HepG2 (cell line): Measurements from ENCODE around the gene SLC35B3. TPM values are rescaled to one million over a fixed set of nuclear protein-coding genes. Genes with fewer than 3 reads are reported as not detected.
A peak's percentile ranks its signal among the peaks of the same experiment; 100 is the strongest.

ENCODE experiments used
- CHD4 ChIP-seq: fragments of 200-600 bp; sonication (generic); IDR thresholded peaks from 2 replicates; pipeline ENCODE4 v1.7.0; 2017; ENCODE audit warnings: mild to moderate bottlenecking, low read length, borderline replicate concordance
- KLF9 ChIP-seq: IDR thresholded peaks from 2 replicates; pipeline ENCODE4 v1.6.1; 2016; ENCODE audit warnings: low read depth
- MXD4 ChIP-seq: IDR thresholded peaks from 2 replicates; pipeline ENCODE4 v1.6.1; 2016; ENCODE audit warnings: mild to moderate bottlenecking, missing biosample characterization, missing genetic modification reagents
- PBX3 ChIP-seq: sonication (generic); formaldehyde crosslinking; IDR thresholded peaks from 2 replicates; pipeline ENCODE4 v1.8.1; 2023; ENCODE audit warnings: missing genetic modification reagents, inconsistent platforms, borderline replicate concordance
- PCBP2 ChIP-seq: fragments of 200-400 bp; formaldehyde crosslinking; optimal IDR thresholded peaks from 2 replicates; pipeline ENCODE3; 2018; ENCODE audit warnings: low read length, low read depth; ENCODE audit not compliant: poor library complexity, severe bottlenecking
- RFX3 ChIP-seq: IDR thresholded peaks from 2 replicates; pipeline ENCODE4 v1.6.1; 2016; ENCODE audit warnings: missing biosample characterization, missing genetic modification reagents
- ZNF17 ChIP-seq: sonication (generic); formaldehyde crosslinking; IDR thresholded peaks from 2 replicates; pipeline ENCODE4 v1.5.0; 2020; ENCODE audit warnings: mild to moderate bottlenecking, missing genetic modification reagents
- ZNF20 ChIP-seq: sonication (generic); formaldehyde crosslinking; IDR thresholded peaks from 2 replicates; pipeline ENCODE4 v1.4.0; 2020; ENCODE audit warnings: mild to moderate bottlenecking, moderate library complexity, missing genetic modification reagents
- ZNF24 ChIP-seq: fragments of 450-650 bp; IDR thresholded peaks from 2 replicates; pipeline ENCODE4 v1.6.1; 2017; ENCODE audit warnings: antibody characterized with exemption, mild to moderate bottlenecking
- ZNF281 ChIP-seq: sonication (generic); formaldehyde crosslinking; IDR thresholded peaks from 2 replicates; pipeline ENCODE4 v1.4.0; 2020; ENCODE audit warnings: missing genetic modification reagents, borderline replicate concordance
- ZNF33B ChIP-seq: sonication (generic); formaldehyde crosslinking; IDR thresholded peaks from 2 replicates; pipeline ENCODE4 v1.5.1; 2020; ENCODE audit warnings: mild to moderate bottlenecking, missing genetic modification reagents
- polyA plus RNA-seq, 8 experiments: library from polyadenylated mRNA; depleted of rRNA in 3 of 8; stranded (reverse) in 7 of 8; unstranded in 1 of 8; fragments of >200 nt; fragmentation: Illumina TruSeq in 4 of 8; extraction: Trizol in 4 of 8; gene quantifications; 2 replicates each; pipeline versions ENCODE4 v1.2.1 to v1.2.3, GENCODE V29; 2011 to 2016; ENCODE audit warnings: low read depth in 4 of 8, missing spikeins in 1 of 8, mixed read lengths in 1 of 8; ENCODE audit not compliant: insufficient read depth in 1 of 8
- total RNA-seq, 5 experiments: library from RNA; depleted of rRNA; stranded (reverse); fragments of >200 nt; fragmentation: Illumina TruSeq; extraction: Trizol; gene quantifications; 2 replicates each; pipeline ENCODE4 v1.2.3, GENCODE V29; 2016; ENCODE audit warnings: low read depth in 1 of 5
- TF ChIP-seq, protein P1 (sequence below): sonication (generic); formaldehyde crosslinking; IDR thresholded peaks from 2 replicates; pipeline ENCODE4 v1.4.0; 2020; ENCODE audit warnings: missing genetic modification reagents, borderline replicate concordance
- TF ChIP-seq, protein P2 (sequence below): sonication (generic); formaldehyde crosslinking; IDR thresholded peaks from 2 replicates; pipeline ENCODE4 v1.4.0; 2020; ENCODE audit warnings: missing genetic modification reagents, mild to moderate bottlenecking, borderline replicate concordance
- TF ChIP-seq, protein P3 (sequence below): sonication (generic); formaldehyde crosslinking; IDR thresholded peaks from 2 replicates; pipeline ENCODE4 v1.8.0; 2022; ENCODE audit warnings: mild to moderate bottlenecking, missing genetic modification reagents; ENCODE audit not compliant: insufficient replicate concordance
- TF ChIP-seq, protein P4 (sequence below): sonication (generic); formaldehyde crosslinking; IDR thresholded peaks from 2 replicates; pipeline ENCODE4 v1.5.1; 2020; ENCODE audit warnings: mild to moderate bottlenecking, missing genetic modification reagents

SLC35B3 gene
- total and polyA plus RNA-seq, 2 of the 13 experiments (the other 11 are each of a cell fraction or from before 2014, with no cell fraction given) = 8.7 to 13.5 TPM

DNA sequence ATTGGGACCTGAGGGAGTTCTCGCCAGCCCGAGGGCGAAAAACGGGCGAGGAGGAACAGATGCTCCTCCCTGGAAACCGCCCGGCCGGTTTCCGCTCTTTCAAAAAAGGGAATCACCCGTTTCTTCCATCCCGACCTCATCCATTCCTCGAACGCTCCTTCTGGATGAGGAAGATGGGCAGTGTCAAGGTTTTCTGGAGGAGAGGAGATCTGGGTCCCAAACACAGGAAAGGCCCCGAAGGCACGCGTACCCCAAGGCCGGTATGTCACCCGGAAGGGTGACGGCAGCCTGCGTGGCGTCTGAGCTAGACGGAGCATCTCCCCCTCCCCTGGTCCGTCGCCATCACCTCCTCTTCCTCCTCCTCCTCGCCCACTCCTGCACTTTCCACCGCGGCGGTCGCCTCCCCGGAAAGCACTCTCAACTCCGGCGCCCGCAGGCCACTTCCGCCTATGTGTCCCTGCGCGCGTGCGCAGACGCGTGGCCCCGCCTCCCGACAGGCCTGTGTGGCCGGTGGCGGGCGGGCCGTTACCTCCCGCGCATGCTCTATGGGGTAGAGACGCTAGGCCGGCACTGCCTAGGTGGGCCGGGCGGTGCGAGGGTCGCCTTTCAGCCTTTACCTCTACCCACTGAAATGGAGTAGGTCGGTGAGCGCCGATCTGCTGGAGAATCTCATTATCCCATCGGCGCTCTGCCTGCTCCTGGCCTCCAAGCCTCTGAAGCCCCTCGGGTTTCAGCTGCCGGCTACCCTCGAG lies at the start of gene SLC35B3 (continued):
- TF ChIP-seq, protein P1, sequence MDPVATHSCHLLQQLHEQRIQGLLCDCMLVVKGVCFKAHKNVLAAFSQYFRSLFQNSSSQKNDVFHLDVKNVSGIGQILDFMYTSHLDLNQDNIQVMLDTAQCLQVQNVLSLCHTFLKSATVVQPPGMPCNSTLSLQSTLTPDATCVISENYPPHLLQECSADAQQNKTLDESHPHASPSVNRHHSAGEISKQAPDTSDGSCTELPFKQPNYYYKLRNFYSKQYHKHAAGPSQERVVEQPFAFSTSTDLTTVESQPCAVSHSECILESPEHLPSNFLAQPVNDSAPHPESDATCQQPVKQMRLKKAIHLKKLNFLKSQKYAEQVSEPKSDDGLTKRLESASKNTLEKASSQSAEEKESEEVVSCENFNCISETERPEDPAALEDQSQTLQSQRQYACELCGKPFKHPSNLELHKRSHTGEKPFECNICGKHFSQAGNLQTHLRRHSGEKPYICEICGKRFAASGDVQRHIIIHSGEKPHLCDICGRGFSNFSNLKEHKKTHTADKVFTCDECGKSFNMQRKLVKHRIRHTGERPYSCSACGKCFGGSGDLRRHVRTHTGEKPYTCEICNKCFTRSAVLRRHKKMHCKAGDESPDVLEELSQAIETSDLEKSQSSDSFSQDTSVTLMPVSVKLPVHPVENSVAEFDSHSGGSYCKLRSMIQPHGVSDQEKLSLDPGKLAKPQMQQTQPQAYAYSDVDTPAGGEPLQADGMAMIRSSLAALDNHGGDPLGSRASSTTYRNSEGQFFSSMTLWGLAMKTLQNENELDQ (CRISPR knock-in tag) = peak; percentile 83; the same call in 1 of the 2 replicates
- peak; percentile 95; the same call in 1 of the 2 replicates for TF ChIP-seq ZNF20 (CRISPR knock-in tag)
- TF ChIP-seq, protein P2, sequence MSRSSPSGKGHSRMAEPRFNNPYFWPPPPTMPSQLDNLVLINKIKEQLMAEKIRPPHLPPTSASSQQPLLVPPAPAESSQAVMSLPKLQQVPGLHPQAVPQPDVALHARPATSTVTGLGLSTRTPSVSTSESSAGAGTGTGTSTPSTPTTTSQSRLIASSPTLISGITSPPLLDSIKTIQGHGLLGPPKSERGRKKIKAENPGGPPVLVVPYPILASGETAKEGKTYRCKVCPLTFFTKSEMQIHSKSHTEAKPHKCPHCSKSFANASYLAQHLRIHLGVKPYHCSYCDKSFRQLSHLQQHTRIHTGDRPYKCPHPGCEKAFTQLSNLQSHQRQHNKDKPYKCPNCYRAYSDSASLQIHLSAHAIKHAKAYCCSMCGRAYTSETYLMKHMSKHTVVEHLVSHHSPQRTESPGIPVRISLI (CRISPR knock-in tag) = 0 out of 2 replicates have a peak, but pooled peaks have one; percentile 26
- TF ChIP-seq, protein P3, sequence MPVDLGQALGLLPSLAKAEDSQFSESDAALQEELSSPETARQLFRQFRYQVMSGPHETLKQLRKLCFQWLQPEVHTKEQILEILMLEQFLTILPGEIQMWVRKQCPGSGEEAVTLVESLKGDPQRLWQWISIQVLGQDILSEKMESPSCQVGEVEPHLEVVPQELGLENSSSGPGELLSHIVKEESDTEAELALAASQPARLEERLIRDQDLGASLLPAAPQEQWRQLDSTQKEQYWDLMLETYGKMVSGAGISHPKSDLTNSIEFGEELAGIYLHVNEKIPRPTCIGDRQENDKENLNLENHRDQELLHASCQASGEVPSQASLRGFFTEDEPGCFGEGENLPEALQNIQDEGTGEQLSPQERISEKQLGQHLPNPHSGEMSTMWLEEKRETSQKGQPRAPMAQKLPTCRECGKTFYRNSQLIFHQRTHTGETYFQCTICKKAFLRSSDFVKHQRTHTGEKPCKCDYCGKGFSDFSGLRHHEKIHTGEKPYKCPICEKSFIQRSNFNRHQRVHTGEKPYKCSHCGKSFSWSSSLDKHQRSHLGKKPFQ (CRISPR knock-in tag) = peak; percentile 68
- TF ChIP-seq CHD4 = no peak
- no peak for TF ChIP-seq RFX3 (CRISPR knock-in tag)
- peak; percentile 77 for TF ChIP-seq MXD4
- no peak for TF ChIP-seq KLF9 (CRISPR knock-in tag)
- no peak for TF ChIP-seq ZNF17 (CRISPR knock-in tag)
- no peak for TF ChIP-seq PCBP2
- TF ChIP-seq, protein P4, sequence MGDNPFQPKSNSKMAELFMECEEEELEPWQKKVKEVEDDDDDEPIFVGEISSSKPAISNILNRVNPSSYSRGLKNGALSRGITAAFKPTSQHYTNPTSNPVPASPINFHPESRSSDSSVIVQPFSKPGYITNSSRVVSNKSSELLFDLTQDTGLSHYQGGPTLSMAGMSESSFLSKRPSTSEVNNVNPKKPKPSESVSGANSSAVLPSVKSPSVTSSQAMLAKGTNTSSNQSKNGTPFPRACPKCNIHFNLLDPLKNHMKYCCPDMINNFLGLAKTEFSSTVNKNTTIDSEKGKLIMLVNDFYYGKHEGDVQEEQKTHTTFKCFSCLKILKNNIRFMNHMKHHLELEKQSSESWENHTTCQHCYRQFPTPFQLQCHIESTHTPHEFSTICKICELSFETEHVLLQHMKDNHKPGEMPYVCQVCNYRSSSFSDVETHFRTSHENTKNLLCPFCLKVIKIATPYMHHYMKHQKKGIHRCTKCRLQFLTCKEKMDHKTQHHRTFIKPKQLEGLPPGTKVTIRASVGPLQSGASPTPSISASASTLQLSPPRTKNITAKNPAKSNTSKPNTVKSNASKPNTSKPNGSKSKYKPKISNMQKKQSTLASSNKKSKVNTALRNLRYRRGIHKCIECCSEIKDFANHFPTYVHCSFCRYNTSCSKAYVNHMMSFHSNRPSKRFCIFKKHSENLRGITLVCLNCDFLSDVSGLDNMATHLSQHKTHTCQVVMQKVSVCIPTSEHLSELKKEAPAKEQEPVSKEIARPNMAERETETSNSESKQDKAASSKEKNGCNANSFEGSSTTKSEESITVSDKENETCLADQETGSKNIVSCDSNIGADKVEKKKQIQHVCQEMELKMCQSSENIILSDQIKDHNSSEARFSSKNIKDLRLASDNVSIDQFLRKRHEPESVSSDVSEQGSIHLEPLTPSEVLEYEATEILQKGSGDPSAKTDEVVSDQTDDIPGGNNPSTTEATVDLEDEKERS = peak; percentile 77; the same call in 1 of the 2 replicates
- TF ChIP-seq PBX3 = peak; percentile 54; the same call in 1 of the 2 replicates
- no peak for TF ChIP-seq ZNF24
- peak; percentile 93 for TF ChIP-seq ZNF33B (CRISPR knock-in tag)
- peak; percentile 22; the same call in 1 of the 2 replicates for TF ChIP-seq ZNF281 (CRISPR knock-in tag)
